HG03469 (cell line): ENCODE measurements around the gene TARS3.

ENCODE experiments used
- ATAC-seq: cut with Tn5 transposase; IDR thresholded peaks from one replicate; pipeline ENCODE4 v1.9.1; 2021; ENCODE audit warnings: mild to moderate bottlenecking, moderate library complexity, moderate number of reproducible peaks; ENCODE audit not compliant: unreplicated experiment

Gene TARS3

DNA sequence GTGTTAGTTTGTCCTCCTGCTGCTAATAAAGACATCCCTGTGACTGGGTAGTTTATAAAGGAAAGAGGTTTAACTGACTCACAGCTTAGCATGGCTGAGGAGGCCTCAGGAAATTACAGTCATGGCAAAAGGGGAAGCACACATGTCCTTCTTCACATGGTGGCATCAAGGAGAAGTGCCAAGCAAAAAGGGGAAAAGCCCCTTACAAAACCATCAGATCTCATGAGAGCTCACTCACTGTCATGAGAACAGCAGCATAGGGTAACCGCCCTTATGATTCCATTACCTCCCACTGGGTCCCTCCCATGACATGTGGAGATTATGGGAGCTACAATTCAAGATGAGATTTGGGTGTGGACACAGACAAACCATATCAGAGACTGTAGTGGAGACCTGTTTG, 99.1 kb downstream of the TARS3 start:
- ATAC-seq: no peak

DNA sequence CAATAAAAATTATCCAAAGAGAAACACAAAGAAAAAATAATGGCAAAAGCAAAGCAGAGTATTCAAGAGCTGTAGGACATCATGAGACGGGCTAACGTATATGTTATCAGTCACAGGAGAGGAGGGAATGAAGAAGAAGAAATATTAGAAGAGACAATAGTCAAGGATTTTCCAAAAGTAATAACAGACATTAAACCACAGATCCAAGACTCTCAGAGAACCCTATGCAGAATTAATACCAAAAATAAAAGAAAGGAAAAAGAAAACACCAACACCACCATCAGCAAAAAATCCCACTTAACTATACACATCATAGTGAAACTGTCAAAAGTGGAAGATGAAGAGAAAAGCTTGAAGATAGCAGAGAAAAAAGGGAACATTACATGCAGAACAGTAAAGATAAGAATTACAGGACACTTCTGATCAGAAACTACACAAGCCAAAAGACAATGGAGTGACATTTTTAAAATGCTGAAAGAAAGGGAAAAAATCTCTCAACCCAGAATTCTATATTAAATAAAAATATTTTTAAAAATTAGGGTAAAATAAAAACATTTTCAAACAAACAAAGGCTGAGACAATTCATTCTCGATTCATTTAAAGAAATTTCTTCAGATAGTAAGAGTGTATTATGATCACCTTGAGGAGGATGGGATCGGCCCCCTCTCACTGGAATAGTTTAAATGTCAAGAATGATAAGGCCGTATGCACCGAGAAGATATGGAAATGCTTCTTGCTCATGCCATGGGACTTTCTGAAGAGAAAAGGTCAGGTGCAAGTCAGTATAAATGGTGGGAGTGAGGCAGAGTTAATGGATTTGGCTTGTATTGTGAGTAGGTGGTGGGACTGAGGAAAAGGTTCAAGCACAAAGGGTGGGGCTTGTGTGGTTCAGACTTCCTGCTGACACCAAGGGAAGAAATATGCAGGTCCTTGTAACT, 100.6 kb downstream of the TARS3 start:
- ATAC-seq: no peak

DNA sequence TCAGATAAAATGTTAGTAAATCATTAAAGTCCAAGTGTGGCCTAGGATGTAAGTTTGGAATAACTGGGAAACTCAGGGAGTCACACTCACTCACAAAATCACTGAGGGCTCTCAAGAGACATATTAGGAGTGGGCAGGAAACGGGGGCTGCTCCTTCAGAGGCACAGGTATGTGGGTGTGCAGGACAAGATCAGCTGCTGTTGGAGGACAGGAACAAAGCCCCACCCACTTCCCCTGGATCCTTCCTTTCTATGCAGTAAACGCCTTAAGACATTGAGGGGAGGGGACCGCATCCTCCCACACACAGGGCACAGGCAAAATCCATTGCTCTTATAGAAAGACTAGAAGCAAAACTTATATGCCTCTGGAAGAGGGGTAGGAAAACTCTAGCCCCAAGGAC, 102.3 kb downstream of the TARS3 start:
- ATAC-seq: no peak

DNA sequence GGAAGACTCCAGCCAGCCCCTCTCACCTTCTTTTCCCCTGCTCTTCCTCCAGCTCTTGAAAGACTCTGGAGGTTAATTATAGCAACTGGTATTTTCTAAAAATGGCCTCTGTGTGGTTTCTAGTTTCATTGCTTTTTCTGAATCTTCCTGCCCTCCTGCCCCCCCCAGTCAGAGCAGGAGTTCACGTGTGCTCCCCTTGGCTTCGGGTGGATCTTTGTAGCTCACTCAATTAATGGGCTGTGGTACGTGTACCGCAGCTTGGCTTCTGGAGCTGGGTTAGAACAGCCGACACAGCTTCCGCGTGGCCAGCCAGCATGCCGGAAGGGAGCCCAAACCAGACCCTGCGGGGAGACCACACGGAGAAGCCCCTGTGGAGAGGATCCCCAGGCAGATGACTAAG, 103.6 kb downstream of the TARS3 start:
- ATAC-seq: no peak

DNA sequence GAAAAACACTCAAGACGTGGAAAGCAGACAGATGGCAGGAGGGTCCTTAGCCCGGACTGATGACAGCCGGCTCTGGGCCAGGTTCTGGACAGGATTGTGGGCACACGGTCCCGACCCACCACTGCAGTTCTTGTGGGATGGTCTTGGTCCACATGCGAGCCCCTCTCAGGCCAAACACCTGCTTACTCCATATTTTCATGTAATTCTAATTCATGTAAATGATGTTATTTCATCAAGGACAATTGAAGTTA, 104.7 kb downstream of the TARS3 start:
- no peak for ATAC-seq

DNA sequence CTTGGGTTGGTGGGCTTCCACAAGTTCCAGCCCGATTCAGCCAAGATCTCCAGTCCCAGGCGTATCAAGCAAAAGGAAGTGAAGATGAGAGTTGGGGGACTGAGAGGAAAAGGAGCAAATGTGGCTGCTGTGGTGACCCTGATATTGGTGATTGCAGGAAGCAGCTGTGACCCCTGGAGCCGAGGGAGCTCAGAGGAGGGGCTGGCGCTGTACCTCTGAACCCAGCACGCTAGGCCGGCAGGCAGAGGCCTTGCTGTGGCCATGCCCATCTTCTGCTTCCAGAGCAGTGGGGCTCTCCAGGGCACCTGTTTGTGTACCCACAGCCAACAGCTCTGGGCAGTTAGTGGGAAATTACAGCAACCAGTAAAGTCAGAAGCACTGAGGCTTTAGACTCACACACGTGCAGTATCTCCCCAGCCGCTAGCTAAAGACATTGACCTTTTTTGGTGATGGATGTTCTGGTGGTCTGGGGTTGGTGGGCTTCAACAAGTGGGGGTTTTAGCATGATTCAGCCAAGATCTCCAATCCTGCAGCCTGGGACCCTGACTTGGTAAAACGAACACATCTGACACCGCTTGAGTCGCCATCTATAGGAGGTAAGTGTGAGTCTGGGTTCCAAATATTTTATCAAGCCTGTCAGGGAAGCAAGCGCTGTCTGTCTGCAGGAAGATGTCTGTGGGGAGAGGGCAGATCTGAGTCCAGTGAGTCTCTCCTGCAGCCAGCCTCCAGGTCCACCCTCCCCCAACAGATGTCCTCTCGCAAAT, 105.2 kb downstream of the TARS3 start:
- ATAC-seq: no peak

DNA sequence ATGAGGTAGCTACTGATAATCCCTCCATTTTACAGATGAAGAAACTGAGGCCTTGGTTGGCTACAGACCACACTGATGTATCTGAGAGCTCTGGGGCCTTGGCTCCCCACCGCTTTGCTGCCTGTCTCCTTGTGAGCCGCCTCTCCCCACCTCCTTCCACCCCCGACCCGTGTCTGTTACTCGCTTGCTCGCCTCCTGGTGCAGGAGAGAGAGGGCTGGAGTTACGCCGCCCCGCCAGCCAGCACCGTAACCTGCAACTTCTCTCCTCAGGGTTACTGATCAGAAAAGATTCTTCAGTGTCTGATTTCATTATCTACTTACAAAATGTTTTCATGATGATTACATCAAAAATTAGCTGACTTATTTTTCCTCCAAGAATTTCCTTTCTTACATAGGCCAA, 106.2 kb downstream of the TARS3 start:
- ATAC-seq: no peak

DNA sequence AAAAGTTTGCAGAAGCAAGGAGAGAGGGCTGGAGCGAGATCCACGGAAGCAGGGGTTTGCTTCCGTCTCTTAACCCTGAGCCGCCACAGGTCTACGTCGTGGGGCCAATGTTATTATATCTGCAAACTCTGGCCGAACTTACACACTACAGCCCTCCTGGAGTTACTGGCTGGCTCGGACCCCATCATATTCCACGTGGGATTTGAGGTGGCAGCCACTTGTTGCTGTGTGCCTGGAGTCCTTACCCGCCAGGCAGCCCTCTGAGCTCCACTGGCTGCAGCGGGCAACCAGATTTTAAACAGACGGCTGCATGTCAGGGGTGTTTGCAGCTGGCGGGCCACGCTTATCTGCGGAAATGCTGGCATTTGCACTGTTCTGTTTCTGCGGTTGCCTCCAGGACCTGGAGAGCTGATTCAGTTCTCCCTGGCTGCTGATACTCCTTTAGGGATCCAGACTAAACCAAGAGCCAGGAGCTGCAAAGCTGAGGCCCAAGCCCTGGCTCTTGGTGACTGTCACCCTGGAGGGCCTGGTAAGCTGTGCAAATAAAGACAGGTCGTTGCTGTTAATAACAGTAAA, 106.8 kb downstream of the TARS3 start:
- no peak for ATAC-seq

DNA sequence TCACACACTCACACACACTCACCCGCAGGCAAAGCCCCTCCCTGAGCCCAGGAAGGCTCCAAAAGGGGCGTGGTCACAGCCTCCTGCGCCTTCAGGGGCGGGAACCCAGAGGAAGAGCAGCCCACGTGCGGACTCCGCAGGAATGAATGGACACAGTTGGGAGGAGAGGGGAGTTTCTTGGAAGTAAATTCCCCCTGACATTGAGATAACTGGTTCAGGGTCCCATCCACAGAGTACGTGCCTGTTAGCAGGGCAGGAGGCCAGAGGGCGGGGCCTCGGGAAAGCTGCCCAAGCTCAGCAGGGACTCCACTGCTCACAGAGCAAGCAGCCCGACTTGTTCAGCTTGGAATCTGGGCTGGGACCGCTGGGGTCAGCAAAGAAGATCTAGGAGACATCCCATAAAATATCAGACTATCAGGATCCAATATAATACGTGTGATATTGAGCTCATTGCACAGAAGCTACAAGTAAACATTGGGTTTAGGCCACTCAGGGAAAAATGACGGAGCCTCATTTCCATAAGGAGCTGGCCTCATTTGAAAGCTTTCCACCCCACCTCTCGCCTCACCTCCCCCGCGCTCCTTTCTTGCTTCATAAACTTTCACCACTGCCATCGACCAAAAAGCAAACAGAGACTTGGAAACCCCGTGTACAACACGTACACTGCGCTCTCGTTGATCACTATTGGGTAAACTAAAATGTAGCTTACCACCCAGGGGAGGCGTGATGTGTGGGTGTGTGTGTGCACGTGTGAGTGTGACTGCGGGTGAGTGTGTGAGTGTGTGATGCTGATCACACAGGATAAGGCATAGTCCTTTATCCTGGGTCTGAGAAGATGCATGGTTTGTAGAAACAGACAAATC, 108.1 kb downstream of the TARS3 start:
- ATAC-seq: no peak

DNA sequence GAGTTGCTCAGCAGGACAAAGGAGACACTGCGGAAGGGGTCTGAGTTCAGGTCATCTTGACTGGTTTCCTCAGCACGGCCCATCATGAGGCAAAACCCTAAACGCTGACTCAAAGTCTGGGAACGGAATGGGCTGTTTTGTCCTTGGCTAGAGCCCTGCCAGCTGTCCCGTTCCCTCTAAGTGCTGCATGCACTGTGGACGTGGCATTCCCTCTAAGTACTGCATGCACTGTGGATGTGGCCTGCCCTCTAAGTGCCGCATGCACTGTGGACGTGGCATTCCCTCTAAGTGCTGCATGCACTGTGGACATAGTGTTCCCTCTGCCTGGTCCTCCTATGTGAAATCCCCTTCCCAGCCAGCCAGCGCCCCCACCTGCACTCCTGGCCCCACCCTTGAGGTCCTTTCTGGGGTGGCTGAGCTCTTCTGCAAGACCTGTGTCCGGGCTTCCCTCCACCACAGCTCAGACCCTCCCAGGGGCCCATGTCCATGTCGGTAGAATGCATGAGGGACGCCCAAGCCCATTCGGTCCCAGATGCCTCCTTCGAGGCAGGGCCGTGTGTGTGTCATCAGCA, 108.8 kb downstream of the TARS3 start:
- no peak for ATAC-seq

DNA sequence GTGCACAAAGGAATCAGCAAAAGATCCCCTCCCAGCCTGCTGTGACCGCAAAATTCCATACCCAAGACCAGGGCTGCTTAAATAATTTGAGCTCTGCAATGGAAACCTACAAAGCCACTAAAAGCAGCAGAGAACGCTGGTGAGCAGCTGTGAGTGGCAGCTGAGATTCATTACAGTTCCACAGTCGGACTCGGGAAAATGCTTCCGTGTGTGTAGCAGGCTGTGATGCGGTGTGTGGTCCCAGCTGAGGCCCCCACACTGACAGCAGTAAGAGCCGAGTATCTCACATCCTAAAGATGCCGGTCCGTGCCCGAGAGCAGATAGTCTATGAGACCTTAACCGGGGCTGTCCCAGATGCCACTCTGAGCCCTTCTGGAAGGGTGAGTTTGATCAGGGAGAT, 109.5 kb downstream of the TARS3 start:
- ATAC-seq: no peak

DNA sequence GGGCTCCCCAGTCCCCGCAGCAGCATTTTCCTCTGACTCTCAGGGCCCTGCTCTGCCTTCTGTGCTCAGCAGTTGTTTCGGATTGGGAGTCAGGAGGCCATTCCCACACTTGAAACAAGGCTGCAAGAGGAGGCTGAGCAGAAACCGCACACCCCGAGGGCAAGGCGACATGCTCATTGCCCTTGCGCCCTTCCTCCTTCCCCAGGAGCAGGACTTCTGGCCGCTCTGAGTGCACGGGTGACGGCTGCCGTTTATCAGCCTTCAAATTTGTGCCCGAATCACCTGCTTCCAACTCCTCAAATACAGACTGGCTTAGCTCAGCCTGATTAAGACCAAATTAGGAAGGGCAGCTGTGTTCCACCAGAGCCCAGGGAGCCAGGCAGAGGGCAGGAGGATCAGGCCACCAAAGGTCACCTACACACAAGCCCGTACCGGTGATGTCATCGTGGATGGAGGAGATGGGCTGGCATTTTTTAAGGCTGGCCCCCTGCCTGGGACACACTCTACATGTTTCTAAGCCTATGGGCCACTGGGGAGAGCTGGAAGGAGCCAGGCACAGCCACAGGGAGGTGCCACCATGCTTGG, 110.2 kb downstream of the TARS3 start:
- no peak for ATAC-seq

DNA sequence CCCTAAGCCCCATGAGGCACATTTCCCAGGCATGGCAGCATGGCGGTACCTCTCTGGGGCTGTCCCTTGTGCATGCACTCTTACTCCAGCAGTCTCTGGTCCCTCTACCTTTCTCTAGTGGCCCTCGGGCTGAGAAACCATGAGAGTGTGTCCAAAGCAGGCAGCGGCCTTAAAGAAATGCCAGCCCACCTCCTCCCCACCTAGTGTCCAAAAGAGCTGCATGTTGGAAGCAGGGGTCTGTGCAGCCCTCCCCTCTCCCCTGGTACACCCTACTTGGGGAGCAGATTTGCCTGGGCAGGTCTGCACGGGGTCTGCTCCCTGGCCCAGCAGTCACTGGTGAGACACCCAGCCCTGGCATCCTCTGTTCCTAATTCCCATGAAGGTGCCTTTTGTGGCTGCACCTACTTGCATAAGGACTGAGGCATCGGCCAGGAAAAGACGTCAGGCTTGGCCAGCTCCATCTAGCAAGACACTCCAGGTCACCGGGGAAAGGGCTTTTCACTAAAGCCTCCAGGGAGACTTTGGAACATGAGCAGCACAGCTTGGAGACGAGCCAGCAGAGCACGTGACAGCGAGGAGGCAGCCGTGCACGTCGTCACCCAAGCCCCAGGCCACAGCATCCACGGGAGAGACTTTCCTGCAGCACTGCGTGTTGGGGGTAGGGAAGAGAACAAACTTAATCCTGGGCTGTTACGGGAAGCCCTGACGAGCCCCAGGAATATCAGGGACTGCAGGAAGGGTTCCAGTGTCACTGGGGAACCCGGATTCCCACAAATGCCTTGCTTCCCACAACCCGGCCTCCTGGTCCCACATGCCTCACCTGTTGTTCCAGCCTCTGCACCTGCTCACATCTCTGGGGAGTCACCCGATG, 110.9 kb downstream of the TARS3 start:
- ATAC-seq: no peak

DNA sequence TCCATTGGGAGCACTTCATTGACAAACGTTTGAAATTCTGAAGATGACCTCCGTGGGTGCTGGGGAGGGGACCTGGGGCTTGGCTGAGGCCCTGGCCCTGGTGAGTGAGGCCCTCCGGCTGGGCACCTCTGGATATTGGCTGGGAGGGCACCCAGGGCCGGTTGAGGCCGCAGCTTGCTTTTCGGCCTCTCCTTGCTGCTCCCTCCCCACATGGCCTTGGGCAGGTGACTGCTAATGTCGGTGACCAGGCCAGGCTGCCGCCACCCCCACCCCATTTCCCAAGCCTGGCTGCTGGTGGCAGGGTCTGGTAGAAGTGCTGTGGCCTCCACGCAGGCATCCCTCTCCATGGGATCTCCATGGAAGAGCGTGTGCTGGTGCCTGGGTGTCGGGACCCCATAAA, 111.6 kb downstream of the TARS3 start:
- no peak for ATAC-seq

DNA sequence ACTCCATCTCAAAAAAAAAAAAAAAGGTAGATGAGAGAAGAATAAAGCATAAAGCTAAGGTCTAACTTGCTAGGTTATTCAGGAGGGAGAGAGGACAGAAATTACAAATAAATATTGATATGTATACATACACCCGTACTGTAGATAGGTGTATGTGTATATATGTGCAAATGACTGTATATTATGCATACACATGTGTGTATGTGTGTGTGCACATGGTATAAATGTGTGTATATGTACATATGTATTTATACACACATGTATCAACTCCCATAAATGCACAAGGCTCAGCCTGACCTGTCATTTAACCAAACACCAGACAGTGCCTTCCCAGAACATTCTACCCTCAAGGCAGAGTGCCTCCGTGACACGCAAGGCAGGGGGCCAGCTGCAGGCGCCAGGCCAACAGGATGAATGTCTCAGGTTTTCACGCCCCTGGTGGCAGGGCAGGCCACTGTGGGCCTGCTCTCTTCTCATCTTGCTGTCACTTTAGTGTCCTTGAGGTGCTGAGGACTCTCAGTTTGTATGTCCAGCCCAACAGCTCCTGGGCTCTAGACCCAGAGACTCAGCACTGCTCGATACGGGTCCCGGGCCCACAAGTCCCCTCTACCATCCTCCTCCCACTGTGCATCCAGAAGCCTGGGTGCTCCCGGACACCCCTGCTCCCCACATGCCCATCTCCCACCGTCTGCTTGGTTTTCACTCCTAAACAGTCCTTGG, 112.5 kb downstream of the TARS3 start:
- no peak for ATAC-seq

DNA sequence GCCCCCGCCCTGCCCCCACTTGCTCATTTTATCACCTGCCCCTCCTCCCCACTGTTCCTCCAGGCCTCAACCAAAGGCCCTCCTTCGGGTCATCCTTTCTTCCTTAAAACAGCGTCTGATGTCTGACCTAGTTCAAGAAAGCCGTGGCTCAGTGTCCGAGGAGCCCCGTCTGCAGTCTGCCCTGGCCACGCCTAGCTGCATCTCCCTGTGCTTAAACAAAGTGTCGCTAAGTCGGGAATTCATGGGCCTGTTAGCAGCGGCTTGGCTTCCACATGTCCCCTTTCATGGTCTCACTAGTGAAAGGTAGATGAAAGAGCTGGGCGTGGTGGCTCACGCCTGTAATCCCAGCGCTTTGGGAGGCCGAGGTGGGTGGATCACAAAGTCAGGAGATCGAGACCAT, 113.3 kb downstream of the TARS3 start:
- no peak for ATAC-seq

DNA sequence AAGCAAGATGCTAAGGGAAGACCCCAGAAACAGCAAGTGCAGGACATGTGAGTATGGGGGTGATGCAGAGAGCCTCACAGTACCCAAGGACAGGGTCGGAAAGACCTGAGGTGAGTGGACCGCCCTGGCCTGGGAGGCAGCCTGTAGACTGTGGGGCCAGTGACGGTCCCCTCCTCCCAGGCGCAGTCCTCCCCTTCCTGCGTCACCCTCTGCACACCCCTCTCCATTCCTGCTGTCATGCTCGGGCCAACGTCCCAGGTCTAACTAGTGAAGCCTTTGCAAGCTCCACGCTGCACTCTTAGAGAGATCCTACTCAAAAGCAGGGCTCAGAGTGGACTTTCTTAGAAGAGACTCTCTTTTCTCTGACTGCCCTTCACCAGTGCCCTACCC, 113.7 kb downstream of the TARS3 start:
- no peak for ATAC-seq

DNA sequence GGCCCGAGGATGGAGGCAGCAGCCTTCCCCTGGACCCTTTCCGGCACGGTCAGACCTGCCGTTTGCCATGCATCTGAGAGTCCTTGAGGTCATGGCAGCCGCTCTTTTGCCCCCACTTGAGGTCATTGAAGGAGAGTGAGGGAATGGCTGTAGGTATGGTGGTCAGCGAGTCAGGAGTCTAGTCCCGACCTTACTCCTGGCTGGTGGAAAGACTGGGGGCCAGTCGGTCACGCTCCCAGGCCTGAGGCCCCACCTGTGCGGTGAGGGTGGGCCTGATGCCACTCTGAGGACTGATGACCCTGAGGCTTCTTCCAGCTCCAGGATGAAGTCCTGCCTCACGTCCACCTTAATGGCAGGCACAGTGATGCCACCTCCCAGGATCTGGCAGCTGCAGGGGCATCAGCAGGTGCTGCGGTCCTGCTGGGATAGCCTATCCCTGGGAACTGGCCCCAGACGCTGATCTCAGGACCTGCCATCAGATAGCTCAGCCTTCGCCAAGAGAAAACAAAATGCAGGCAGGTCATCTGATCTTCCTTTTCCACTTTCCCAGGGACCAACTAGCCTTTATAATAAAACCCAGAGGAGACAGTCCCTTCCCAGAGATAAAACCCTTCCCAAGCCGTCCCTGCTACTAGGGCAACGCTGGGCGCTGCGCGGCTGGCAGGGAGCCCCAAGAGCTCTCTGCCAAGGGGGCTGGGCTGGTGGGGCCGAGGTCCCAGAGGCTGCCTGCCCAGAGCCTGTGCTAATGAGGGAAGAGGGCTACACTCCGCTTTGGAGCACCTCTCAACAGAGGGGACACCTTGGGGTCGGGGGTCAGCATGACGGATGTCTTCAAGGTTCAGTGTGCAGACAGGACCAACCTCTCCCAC, 114.3 kb downstream of the TARS3 start:
- ATAC-seq: no peak
